H1 (cell line): ENCODE results near the gene FAM120A. TPM values are rescaled to one million over a fixed set of nuclear protein-coding genes. Genes with fewer than 3 reads are reported as not detected.

Experiments used
- CTCF ChIA-PET: fragments of 300-600 bp; sonication (Branson Sonifier 250); formaldehyde crosslinking; loops from one replicate; lab custom pipeline; 2021; ENCODE audit not compliant: partially characterized antibody; lab: Charles Lee
- POLR2A ChIA-PET: fragments of 300-600 bp; sonication (Branson Sonifier 250); formaldehyde crosslinking; loops from one replicate; lab custom pipeline; 2021; ENCODE audit warnings: inconsistent platforms; ENCODE audit not compliant: partially characterized antibody; lab: Charles Lee
- DNase-seq, 2 experiments: peaks; one replicate each; pipeline versions ENCODE4 v3.0.0 to v3.0.0-alpha.2; 2010 to 2022; ENCODE audit warnings: low spot score in 2 of 2, low read depth in 1 of 2, mixed read lengths in 1 of 2
- FAIRE-seq: peaks from 2 replicates; lab custom pipeline; 2011; peaks lifted over from hg19 to GRCh38; lab: Jason Lieb, UNC
- H2AFZ ChIP-seq: 2 replicates; pipeline ENCODE4 v1.8.1; 2012; ENCODE audit warnings: low read length, inconsistent platforms
- H2AK5ac ChIP-seq: 2 replicates; pipeline ENCODE4 v1.6.1; 2013; ENCODE audit warnings: low read depth, low read length
- H2BK120ac ChIP-seq: replicated peaks from 2 replicates; pipeline ENCODE3; 2013; ENCODE audit warnings: low read depth, low read length, inconsistent platforms
- H2BK12ac ChIP-seq: 2 replicates; pipeline ENCODE4 v1.6.1; 2013; ENCODE audit warnings: low read depth, low read length
- H2BK15ac ChIP-seq: 2 replicates; pipeline ENCODE4 v1.6.1; 2013; ENCODE audit warnings: low read length
- H2BK20ac ChIP-seq: 2 replicates; pipeline ENCODE4 v1.6.1; 2013; ENCODE audit warnings: low read length
- H2BK5ac ChIP-seq: 2 replicates; pipeline ENCODE4 v1.6.1; 2013; ENCODE audit warnings: low read depth, low read length
- H3K14ac ChIP-seq: 2 replicates; pipeline ENCODE4 v1.6.1; 2013; ENCODE audit warnings: inconsistent platforms; ENCODE audit not compliant: insufficient read length
- H3K18ac ChIP-seq: 2 replicates; pipeline ENCODE4 v1.6.1; 2013; ENCODE audit warnings: low read length; ENCODE audit errors: extremely low read depth
- H3K23ac ChIP-seq: 2 replicates; pipeline ENCODE4 v1.6.1; 2013; ENCODE audit warnings: inconsistent platforms; ENCODE audit not compliant: insufficient read length
- H3K23me2 ChIP-seq: 2 replicates; pipeline ENCODE4 v1.6.1; 2013; ENCODE audit warnings: low read depth, low read length
- H3K27ac ChIP-seq: 2 replicates; pipeline ENCODE4 v1.6.1; 2011; ENCODE audit warnings: low read depth, low read length, inconsistent platforms
- H3K27me3 ChIP-seq, 4 experiments: replicated peaks in 1 of 4; 1 replicate in 1 of 4; 2 replicates in 3 of 4; pipeline versions ENCODE4 v1.6.1 to v1.8.1; 2011 to 2013; ENCODE audit warnings: low read length in 3 of 4, mild to moderate bottlenecking in 3 of 4, inconsistent platforms in 2 of 4, mixed read lengths in 2 of 4, moderate library complexity in 1 of 4; ENCODE audit not compliant: control insufficient read depth in 3 of 4, insufficient read depth in 3 of 4; ENCODE audit errors: extremely low read depth in 1 of 4
- H3K36me3 ChIP-seq, 4 experiments: 2 replicates each; pipeline versions ENCODE4 v1.6.1 to v1.8.1; 2011 to 2013; ENCODE audit warnings: mild to moderate bottlenecking in 4 of 4, low read length in 3 of 4, moderate library complexity in 2 of 4, control low read depth in 1 of 4, inconsistent platforms in 1 of 4; ENCODE audit not compliant: insufficient read depth in 4 of 4, control insufficient read depth in 2 of 4
- H3K4ac ChIP-seq: replicated peaks from 2 replicates; pipeline ENCODE3; 2013; ENCODE audit warnings: low read length, low read depth, mixed read lengths, inconsistent platforms; ENCODE audit not compliant: insufficient read length
- H3K4me1 ChIP-seq, 4 experiments: replicated peaks in 1 of 4; 1 replicate in 1 of 4; 2 replicates in 3 of 4; pipeline versions ENCODE4 v1.6.1 to v1.8.1; 2011 to 2013; ENCODE audit warnings: low read length in 3 of 4, inconsistent platforms in 2 of 4, mixed read lengths in 1 of 4; ENCODE audit not compliant: insufficient read depth in 4 of 4, control insufficient read depth in 3 of 4
- H3K4me2 ChIP-seq, 2 experiments: 2 replicates each; pipeline versions ENCODE4 v1.6.1 to v1.8.1; 2011 to 2013; ENCODE audit warnings: low read depth in 2 of 2, low read length in 2 of 2, control low read depth in 1 of 2, inconsistent platforms in 1 of 2, mild to moderate bottlenecking in 1 of 2; ENCODE audit not compliant: insufficient read depth in 1 of 2
- H3K4me3 ChIP-seq, 4 experiments: fragments of 200-600, 300-600 bp in 1 of 4; sonication (generic), shearing (Covaris generic), sonication (Bioruptor Twin) in 1 of 4; 2 replicates each; pipeline versions ENCODE4 v1.5.1 to v1.8.1; 2011 to 2016; ENCODE audit warnings: low read length in 4 of 4, low read depth in 3 of 4, control low read depth in 2 of 4, inconsistent platforms in 2 of 4, mild to moderate bottlenecking in 2 of 4, mixed read lengths in 1 of 4, moderate library complexity in 1 of 4; ENCODE audit not compliant: insufficient read depth in 2 of 4; ENCODE audit errors: extremely low read depth in 1 of 4
- H3K56ac ChIP-seq: replicated peaks from 2 replicates; pipeline ENCODE3; 2013; ENCODE audit warnings: low read depth, mild to moderate bottlenecking, mixed read lengths, low read length, inconsistent platforms; ENCODE audit not compliant: insufficient read length
- H3K79me1 ChIP-seq: 2 replicates; pipeline ENCODE4 v1.6.1; 2013; ENCODE audit warnings: low read depth, low read length, control low read depth
- H3K79me2 ChIP-seq, 2 experiments: 2 replicates each; pipeline versions ENCODE4 v1.6.1 to v1.8.1; 2012 to 2013; ENCODE audit warnings: low read length in 2 of 2, mild to moderate bottlenecking in 2 of 2, inconsistent platforms in 1 of 2; ENCODE audit not compliant: insufficient read depth in 2 of 2, control insufficient read depth in 1 of 2
- H3K9ac ChIP-seq, 4 experiments: replicated peaks in 1 of 4; 1 replicate in 1 of 4; 2 replicates in 3 of 4; pipeline versions ENCODE4 v1.6.1 to v1.8.1; 2011 to 2013; ENCODE audit warnings: low read depth in 3 of 4, low read length in 3 of 4, control low read depth in 2 of 4, mild to moderate bottlenecking in 2 of 4, moderate library complexity in 2 of 4, inconsistent platforms in 1 of 4; ENCODE audit errors: extremely low read depth in 1 of 4
- H3K9me3 ChIP-seq, 2 experiments: 2 replicates each; pipeline versions ENCODE4 v1.6.1 to v1.8.1; 2012 to 2013; ENCODE audit warnings: mild to moderate bottlenecking in 2 of 2, moderate library complexity in 2 of 2, control low read depth in 1 of 2, inconsistent platforms in 1 of 2, low read depth in 1 of 2, low read length in 1 of 2, mixed read lengths in 1 of 2; ENCODE audit not compliant: insufficient read depth in 2 of 2
- H4K20me1 ChIP-seq, 2 experiments: replicated peaks in 1 of 2; 2 replicates each; pipeline versions ENCODE3 to v1.8.1; 2011 to 2013; ENCODE audit warnings: inconsistent platforms in 2 of 2, low read length in 2 of 2, mild to moderate bottlenecking in 1 of 2; ENCODE audit not compliant: insufficient read depth in 2 of 2, control insufficient read depth in 1 of 2
- H4K5ac ChIP-seq: 2 replicates; pipeline ENCODE4 v1.6.1; 2013; ENCODE audit warnings: low read length, low read depth, mixed read lengths, inconsistent platforms; ENCODE audit not compliant: insufficient read length
- H4K8ac ChIP-seq: 2 replicates; pipeline ENCODE4 v1.8.0; 2013; ENCODE audit warnings: mild to moderate bottlenecking, moderate library complexity, low read length, inconsistent platforms; ENCODE audit not compliant: insufficient read depth; ENCODE audit errors: extremely low read depth
- H4K91ac ChIP-seq: replicated peaks from 2 replicates; pipeline ENCODE3; 2013; ENCODE audit warnings: low read length, mixed read lengths, inconsistent platforms; ENCODE audit not compliant: insufficient read length
- CEBPB ChIP-seq: IDR thresholded peaks from 2 replicates; pipeline ENCODE4 v1.6.1; 2012; ENCODE audit warnings: low read depth, low read length
- HDAC2 ChIP-seq, 2 experiments: fragments of 300-600 bp in 1 of 2; sonication (generic) in 1 of 2; IDR thresholded peaks; 2 replicates each; pipeline ENCODE4 v1.6.1; 2011 to 2012; ENCODE audit warnings: low read depth in 2 of 2, low read length in 2 of 2, mild to moderate bottlenecking in 2 of 2, moderate library complexity in 2 of 2, borderline replicate concordance in 1 of 2, inconsistent platforms in 1 of 2
- RNF2 ChIP-seq: fragments of 200-900, 300-1000 bp; sonication (generic); IDR thresholded peaks from 2 replicates; pipeline ENCODE4 v1.7.1; 2016; ENCODE audit warnings: borderline replicate concordance, low read depth, mild to moderate bottlenecking, antibody characterized with exemption, low read length; ENCODE audit not compliant: poor library complexity, severe bottlenecking; ENCODE audit errors: missing control alignments
- SIRT6 ChIP-seq: IDR thresholded peaks from one replicate; pipeline ENCODE4 v1.7.1; 2012; ENCODE audit warnings: low read length, inconsistent platforms
- SIX5 ChIP-seq: IDR thresholded peaks from 2 replicates; pipeline ENCODE4 v1.6.1; 2011; ENCODE audit warnings: mild to moderate bottlenecking, low read depth, low read length
- SP1 ChIP-seq: IDR thresholded peaks from 2 replicates; pipeline ENCODE4 v1.6.1; 2011; ENCODE audit warnings: low read depth, low read length
- TAF1 ChIP-seq: IDR thresholded peaks from 2 replicates; pipeline ENCODE4 v1.6.1; 2011; ENCODE audit warnings: mild to moderate bottlenecking, low read depth, low read length
- TCF12 ChIP-seq: IDR thresholded peaks from 2 replicates; pipeline ENCODE4 v1.6.1; 2011; ENCODE audit warnings: low read depth, mild to moderate bottlenecking, low read length
- USF2 ChIP-seq: IDR thresholded peaks from 2 replicates; pipeline ENCODE4 v1.6.1; 2011; ENCODE audit warnings: low read length, improper control_type of control experiment
- WGBS, 2 experiments: shearing (Covaris generic) in 1 of 2; methylation state at CpG; one replicate each; pipeline versions ENCODE4 v1.1.6 to v1.1.7; 2013 to 2015; ENCODE audit warnings: low lambda C conversion rate in 2 of 2, mixed read lengths in 2 of 2, inconsistent platforms in 1 of 2, low coverage in 1 of 2, missing lambda C conversion rate in 1 of 2; ENCODE audit not compliant: insufficient replicate concordance in 2 of 2, insufficient coverage in 1 of 2, insufficient read length in 1 of 2; ENCODE audit errors: extremely low coverage in 1 of 2, missing lambda C conversion rate in 1 of 2; 5-methylcytosine and 5-hydroxymethylcytosine counted together
- polyA plus RNA-seq, 7 experiments: library from polyadenylated mRNA; depleted of rRNA in 3 of 7; stranded (reverse) in 5 of 7; unstranded in 2 of 7; fragments of >200 nt in 5 of 7; fragments of 200-250 nt in 2 of 7; gene quantifications; 1 replicate in 5 of 7; 2 replicates in 1 of 7; 4 replicates in 1 of 7; pipeline versions ENCODE4 v1.2.1 to v1.2.3, GENCODE V29; 2011 to 2013; ENCODE audit warnings: missing spikeins in 2 of 7, mixed read lengths in 2 of 7
- total RNA-seq: library from RNA; stranded (reverse); fragmentation: NEBNext Ultra II Directional; extraction: Animal tissue kit (Norgen Biotek cat#: 25700); gene quantifications from 2 replicates; pipeline ENCODE4 v1.2.1, GENCODE V29; 2021

FAM120A gene
- total and polyA plus RNA-seq, 2 of the 8 experiments (the other 6 are each of a cell fraction or from before 2014, with no cell fraction given) = 24.9 to 54.7 TPM

- 91% methylated on average over 1 of the region's 1 CpG; no CpG with 5 or more reads in 1 of the 2 experiments for WGBS, 2 experiments
- H3K36me3 ChIP-seq = peaks cover 0 to 23% (median 0%) of the 10 kb centered on the region in 4 experiments; a peak in 3 of 8 replicates
- no peak overlapping the region for H2BK120ac ChIP-seq
- no peaks in the 10 kb centered on the region; the same call in 1 of the 2 replicates for H3K23me2 ChIP-seq
- H3K18ac ChIP-seq = no peak overlapping the region
- H3K4me1 ChIP-seq = no peaks in the 10 kb centered on the region
- peaks cover 0 to 34% of the 10 kb centered on the region in 2 experiments; a peak in 3 of 4 replicates for H3K79me2 ChIP-seq
- H3K4me2 ChIP-seq = no peak overlapping the region
- no peak overlapping the region for H2AFZ ChIP-seq
- H2BK20ac ChIP-seq = no peak overlapping the region
- H4K20me1 ChIP-seq = peaks cover 6 to 8% of the 10 kb centered on the region in 2 experiments
- H3K27ac ChIP-seq = no peak overlapping the region
- H3K14ac ChIP-seq = no peak overlapping the region
- no peak overlapping the region for H2AK5ac ChIP-seq
- no peak overlapping the region for H3K9ac ChIP-seq
- H4K5ac ChIP-seq = no peak overlapping the region
- H4K8ac ChIP-seq = no peak overlapping the region
- H3K23ac ChIP-seq = no peak overlapping the region
- H3K9me3 ChIP-seq = no peaks in the 10 kb centered on the region
- FAIRE-seq (no peak), DNase-seq (no peak)
- H2BK5ac ChIP-seq = no peak overlapping the region; the same call in 1 of the 2 replicates
- H3K4me3 ChIP-seq = no peak overlapping the region
- no peak for TF ChIP-seq USF2
- no peak for TF ChIP-seq SIRT6
- TF ChIP-seq CEBPB = no peak
- no peak for TF ChIP-seq RNF2
- no peak for TF ChIP-seq HDAC2 (IDR thresholded peaks at IDR 0.05; ENCODE audit: borderline replicate concordance in 1 of 2, low read depth in 2 of 2, low read length in 2 of 2)
- no peak for TF ChIP-seq SP1
- TF ChIP-seq TAF1 = no peak
- TF ChIP-seq SIX5 = no peak
- TF ChIP-seq TCF12 = no peak
- no peak overlapping the region for H4K91ac ChIP-seq
- no peak overlapping the region for H2BK15ac ChIP-seq
- ChIA-PET POLR2A (no interaction called here), CTCF (interaction anchor here (0.6 kb wide), 2 partner anchors 109 to 349 kb away, joined by 3 read pairs; no protein-coding TSS in a partner anchor)
- H2BK12ac ChIP-seq = no peak overlapping the region
- no peak overlapping the region for H3K4ac ChIP-seq
- no peak overlapping the region for H3K56ac ChIP-seq
- H3K27me3 ChIP-seq = no peaks in the 10 kb centered on the region
- peaks cover 10% of the 10 kb centered on the region for H3K79me1 ChIP-seq
These were observed 65.8 kb downstream of the FAM120A start for GRCh38 chr9:93517331-93517730.
